OCI-LY1 (cell line): ENCODE measurements around the gene GSC2.

ENCODE experiments used
- H2AFZ ChIP-seq: fragments of 200-600 bp; sonication (generic), shearing (Covaris generic); 2 replicates; pipeline ENCODE4 v1.6.0; 2014; ENCODE audit warnings: antibody characterized with exemption, mild to moderate bottlenecking, low read length
- H3F3A ChIP-seq: fragments of 200-600 bp; sonication (generic), shearing (Covaris generic); 2 replicates; pipeline ENCODE4 v1.6.0; 2014; ENCODE audit warnings: mild to moderate bottlenecking, antibody characterized with exemption, low read length, moderate library complexity; ENCODE audit not compliant: insufficient read depth
- H3K27ac ChIP-seq: fragments of 200-600 bp; sonication (generic); 2 replicates; pipeline ENCODE4 v1.5.1; 2014; ENCODE audit warnings: low read length, mixed run types, mild to moderate bottlenecking, low read depth; ENCODE audit not compliant: poor library complexity, severe bottlenecking
- H3K27me3 ChIP-seq: fragments of 200-600 bp; sonication (generic); 2 replicates; pipeline ENCODE4 v1.6.0; 2014; ENCODE audit warnings: antibody characterized with exemption, mild to moderate bottlenecking, low read length, moderate library complexity; ENCODE audit not compliant: insufficient read depth
- H3K36me3 ChIP-seq: fragments of 200-600 bp; sonication (generic); 2 replicates; pipeline ENCODE4 v1.6.1; 2014; ENCODE audit warnings: mild to moderate bottlenecking, antibody characterized with exemption, low read length, moderate library complexity, mixed read lengths; ENCODE audit not compliant: insufficient read depth
- H3K4me1 ChIP-seq: fragments of 200-600 bp; sonication (generic); 2 replicates; pipeline ENCODE4 v1.5.1; 2014; ENCODE audit warnings: mild to moderate bottlenecking, low read length, moderate library complexity; ENCODE audit not compliant: insufficient read depth, severe bottlenecking
- H3K4me2 ChIP-seq: fragments of 200-600 bp; sonication (generic), shearing (Covaris generic); 2 replicates; pipeline ENCODE4 v1.6.1; 2014; ENCODE audit warnings: low read length
- H3K4me3 ChIP-seq: fragments of 200-600 bp; sonication (generic); 2 replicates; pipeline ENCODE4 v1.5.1; 2014; ENCODE audit warnings: low read length, low read depth, mild to moderate bottlenecking, mixed read lengths; ENCODE audit not compliant: poor library complexity, severe bottlenecking
- H3K79me2 ChIP-seq: fragments of 200-600 bp; shearing (Covaris generic); 2 replicates; pipeline ENCODE4 v1.6.1; 2016; ENCODE audit warnings: mixed run types, low read length, mixed read lengths; ENCODE audit not compliant: insufficient read depth
- H3K9ac ChIP-seq: fragments of 200-600 bp; sonication (generic), shearing (Covaris generic); 2 replicates; pipeline ENCODE4 v1.6.1; 2014; ENCODE audit warnings: mild to moderate bottlenecking, low read length, mixed read lengths
- H3K9me2 ChIP-seq: fragments of 200-600 bp; sonication (generic), shearing (Covaris generic); 2 replicates; pipeline ENCODE4 v1.6.1; 2014; ENCODE audit warnings: low read depth, mild to moderate bottlenecking, low read length, mixed read lengths
- H3K9me3 ChIP-seq: fragments of 200-600 bp; shearing (Covaris generic); 2 replicates; pipeline ENCODE4 v1.6.1; 2014; ENCODE audit warnings: low read length, mixed read lengths
- H4K20me1 ChIP-seq: fragments of 200-600 bp; sonication (generic), shearing (Covaris generic); 2 replicates; pipeline ENCODE4 v1.6.0; 2016; ENCODE audit warnings: mild to moderate bottlenecking, low read length; ENCODE audit not compliant: insufficient read depth
- CTCF ChIP-seq: fragments of 200-600 bp; sonication (generic), shearing (Covaris generic); IDR thresholded peaks from 2 replicates; pipeline ENCODE4 v1.5.1; 2017; ENCODE audit warnings: mild to moderate bottlenecking, antibody characterized with exemption, low read length, moderate library complexity, mixed read lengths
- EZH2 ChIP-seq: fragments of 200-600 bp; sonication (generic), shearing (Covaris generic); IDR thresholded peaks from 2 replicates; pipeline ENCODE4 v1.8.0; 2017; ENCODE audit warnings: borderline replicate concordance, mixed run types, mild to moderate bottlenecking, antibody characterized with exemption, low read length, moderate library complexity, mixed read lengths

Gene GSC2

GRCh38 chr22:19180740-19181410 is 30.8 kb upstream of the GSC2 start:
- Histone ChIP-seq H2AFZ (no peak overlapping the region), H3K4me2 (no peak overlapping the region), H3K4me3 (no peak overlapping the region), H4K20me1 (no peaks in the 10 kb centered on the region), H3K27me3 (no peaks in the 10 kb centered on the region; the same call in 1 of the 2 replicates), H3K27ac (no peak overlapping the region), H3K4me1 (peaks cover 27% of the 10 kb centered on the region), H3K36me3 (peaks cover 3% of the 10 kb centered on the region; the same call in 1 of the 2 replicates), H3F3A (no peaks in the 10 kb centered on the region), H3K9me2 (no peaks in the 10 kb centered on the region), H3K9me3 (no peaks in the 10 kb centered on the region), H3K9ac (no peak overlapping the region), H3K79me2 (no peaks in the 10 kb centered on the region)
- TF ChIP-seq CTCF (no peak), EZH2 (no peak)

DNA sequence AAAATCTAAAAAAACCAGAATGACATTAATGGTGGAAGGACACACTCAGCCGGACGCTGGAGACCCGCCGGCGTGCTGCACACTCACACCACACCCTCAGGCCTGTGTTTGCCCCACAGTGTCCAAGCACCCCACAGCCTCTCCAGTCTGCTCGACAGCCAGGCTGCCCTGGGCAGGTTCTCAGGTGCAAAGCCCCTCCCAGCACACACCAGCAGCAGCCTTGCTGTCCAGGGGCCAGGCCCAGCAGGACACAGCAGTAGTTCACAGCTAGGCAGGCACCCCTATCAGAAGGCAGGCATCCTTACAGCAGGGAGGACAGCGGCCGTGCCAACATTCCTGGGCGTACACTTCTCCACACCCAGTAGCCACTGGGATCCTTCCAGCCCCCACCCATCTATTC is 30.1 kb upstream of the GSC2 start:
- H3K9ac ChIP-seq, result no peak overlapping the region
- H3K4me2 ChIP-seq, result no peak overlapping the region
- no peak overlapping the region for H3K4me3 ChIP-seq
- H3K79me2 ChIP-seq, result no peaks in the 10 kb centered on the region
- H3K9me2 ChIP-seq, result no peaks in the 10 kb centered on the region
- H3K9me3 ChIP-seq, result no peaks in the 10 kb centered on the region
- no peak overlapping the region for H2AFZ ChIP-seq
- H3K36me3 ChIP-seq, result peaks cover 6% of the 10 kb centered on the region; the same call in 1 of the 2 replicates
- no peaks in the 10 kb centered on the region; the same call in 1 of the 2 replicates for H3K27me3 ChIP-seq
- H3K27ac ChIP-seq, result no peak overlapping the region
- H4K20me1 ChIP-seq, result no peaks in the 10 kb centered on the region
- H3F3A ChIP-seq, result no peaks in the 10 kb centered on the region
- H3K4me1 ChIP-seq, result peaks cover 33% of the 10 kb centered on the region
- no peak for TF ChIP-seq EZH2
- no peak for TF ChIP-seq CTCF

DNA sequence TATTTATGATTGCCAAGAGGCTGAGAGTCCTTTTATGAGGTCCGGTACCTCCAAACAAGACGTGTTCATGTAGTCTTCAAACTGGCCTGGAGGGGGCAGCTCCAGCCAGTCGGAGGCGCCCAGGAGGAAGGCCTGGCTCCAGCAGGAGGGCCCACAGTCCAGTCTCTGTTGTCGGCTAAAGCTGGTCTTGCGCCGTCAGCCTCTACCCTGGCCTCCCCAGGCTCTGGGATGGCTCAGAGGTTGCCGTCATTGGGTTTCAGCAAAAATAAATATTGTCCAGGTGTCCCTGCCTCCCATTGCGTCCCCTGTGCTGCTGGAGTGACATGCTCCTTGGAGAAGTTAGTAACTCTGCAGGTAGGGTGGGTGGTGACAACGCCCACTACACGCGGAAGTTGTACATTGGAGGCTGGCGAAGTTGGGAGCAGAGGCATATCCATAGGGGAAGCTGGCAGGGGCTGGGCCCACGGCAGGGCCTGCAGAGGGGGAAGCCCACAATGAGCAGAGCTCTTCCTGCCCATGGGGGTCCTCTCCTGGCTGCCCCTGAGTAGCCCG is 29.5 kb upstream of the GSC2 start:
- Histone ChIP-seq H3K36me3 (peaks cover 7% of the 10 kb centered on the region; the same call in 1 of the 2 replicates), H3K4me1 (peaks cover 40% of the 10 kb centered on the region), H3K79me2 (no peaks in the 10 kb centered on the region), H3F3A (no peaks in the 10 kb centered on the region), H3K4me3 (peak overlapping the region; percentile 82), H3K9me3 (no peaks in the 10 kb centered on the region), H3K9me2 (no peaks in the 10 kb centered on the region), H3K4me2 (peak overlapping the region; percentile 92), H3K27me3 (no peaks in the 10 kb centered on the region; the same call in 1 of the 2 replicates), H4K20me1 (no peaks in the 10 kb centered on the region), H3K27ac (no peak overlapping the region), H3K9ac (peak overlapping the region; percentile 77), H2AFZ (no peak overlapping the region)
- no peak for TF ChIP-seq EZH2
- peak; percentile 76 for TF ChIP-seq CTCF
